HG02759 (cell line): ENCODE measurements around the gene PEMT.

ENCODE experiments used
- ATAC-seq: cut with Tn5 transposase; IDR thresholded peaks from one replicate; pipeline ENCODE4 v1.9.1; 2021; ENCODE audit warnings: mild to moderate bottlenecking, moderate library complexity; ENCODE audit not compliant: unreplicated experiment

The PEMT gene

DNA sequence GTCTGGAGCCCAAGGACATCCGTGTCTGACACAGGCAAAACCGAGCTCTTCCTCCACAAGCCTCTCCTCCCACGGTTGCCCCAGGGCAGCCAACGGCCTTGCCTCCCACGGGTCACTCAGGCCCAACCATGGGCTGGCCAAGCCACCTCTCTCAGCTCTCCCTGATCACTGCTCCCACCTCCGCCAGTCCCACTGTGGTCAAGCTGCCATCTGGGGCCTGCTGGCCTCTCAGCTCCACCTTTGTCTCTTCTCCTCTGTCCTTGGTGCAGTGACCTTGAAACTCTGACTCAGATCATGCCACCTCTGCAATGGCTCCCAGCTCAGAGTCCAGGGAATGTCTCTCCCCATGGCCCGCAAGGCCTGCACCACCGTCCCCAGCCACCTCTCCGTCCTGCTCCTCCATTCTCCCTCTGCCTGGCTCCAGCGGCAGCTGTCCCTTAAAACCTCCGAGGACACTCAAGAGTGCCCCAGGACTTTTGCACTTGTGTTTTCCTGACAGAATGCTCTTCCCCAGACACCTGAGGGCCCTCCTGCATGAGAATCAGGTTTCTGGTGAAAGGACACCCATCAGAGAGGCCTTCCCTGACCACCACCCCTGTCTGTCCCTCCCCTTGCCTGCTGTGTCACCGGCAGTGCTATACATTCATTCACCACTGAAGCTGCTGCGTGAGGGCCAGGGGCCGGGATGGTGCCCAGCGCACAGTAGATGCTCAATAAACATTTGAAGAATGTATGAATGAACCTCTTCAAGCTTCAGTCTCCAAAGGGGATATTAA lies 19.3 kb downstream of the PEMT start:
- ATAC-seq = no peak

DNA sequence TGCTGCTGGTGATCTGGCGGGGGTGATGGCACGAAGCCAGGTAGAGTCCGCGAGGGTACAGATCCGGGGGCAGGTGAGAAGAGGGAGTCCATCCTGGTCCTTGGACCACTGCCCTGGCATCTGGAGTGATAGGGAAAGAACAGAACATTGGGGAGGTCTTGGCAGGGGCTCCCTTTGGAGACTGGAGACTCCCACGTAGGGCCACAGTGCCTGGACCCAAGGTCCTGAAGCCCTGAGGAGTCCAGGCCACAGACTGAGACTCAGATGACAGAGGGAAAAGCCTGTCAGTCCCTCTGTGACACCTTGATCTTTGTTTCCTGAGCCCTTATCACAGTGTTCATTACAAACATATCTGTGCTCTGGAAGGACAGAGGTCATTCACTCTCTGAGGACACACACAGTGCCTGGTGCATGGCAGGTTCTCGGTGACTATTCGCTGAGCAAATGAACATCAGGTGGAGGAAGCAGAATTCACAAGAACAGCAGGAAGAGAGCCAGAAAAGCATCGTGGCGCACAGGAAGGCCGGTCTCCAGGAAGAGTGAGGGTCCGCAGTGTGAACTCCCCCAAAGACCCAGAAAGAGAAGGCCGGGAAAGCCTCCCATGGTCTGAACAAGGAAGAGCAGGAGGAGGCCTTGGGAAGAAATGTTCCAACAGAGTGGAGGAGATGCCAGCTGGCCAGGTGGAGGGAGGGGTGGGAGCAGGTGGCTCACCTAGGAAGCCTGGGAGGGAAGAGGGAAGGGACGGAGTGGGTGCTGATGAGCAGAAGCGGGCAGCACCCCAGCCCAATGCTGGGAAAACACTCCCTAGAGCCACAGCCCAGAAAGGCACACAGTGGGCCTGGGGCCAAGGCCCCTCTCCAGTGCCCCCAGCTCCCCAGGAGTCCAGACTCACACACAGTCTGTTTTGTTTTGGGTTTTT lies 20.5 kb downstream of the PEMT start:
- ATAC-seq = no peak

DNA sequence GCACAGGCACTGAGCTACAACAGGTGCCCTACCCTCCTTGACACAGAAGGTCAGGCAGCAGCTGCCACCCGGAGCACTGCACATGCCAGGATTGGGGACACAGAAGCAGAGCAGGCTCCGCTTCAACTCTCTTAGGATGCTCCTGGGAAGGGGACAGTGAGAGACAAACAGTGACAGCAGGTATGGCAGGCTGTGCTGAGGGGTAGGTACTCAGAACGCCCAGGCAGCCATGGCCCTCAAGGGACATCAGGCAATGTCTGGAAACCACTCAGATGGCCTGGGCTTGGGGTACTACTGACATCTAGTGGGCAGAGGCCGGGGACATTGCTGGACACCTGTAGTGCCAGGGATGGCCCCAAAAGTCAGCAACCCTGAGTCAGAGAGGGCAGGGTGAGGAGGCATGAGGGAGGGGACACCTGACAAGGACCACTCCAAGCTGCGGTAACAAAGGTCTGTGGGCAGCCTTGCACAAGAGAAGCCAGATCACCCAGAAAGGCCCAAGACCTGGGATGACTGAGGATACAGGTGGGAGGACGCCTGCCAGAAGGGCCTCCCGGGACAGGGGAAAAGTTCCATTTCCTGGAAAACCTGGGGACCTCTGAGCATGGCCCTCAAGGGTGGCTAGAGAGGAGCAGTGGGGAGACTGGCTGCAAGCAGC lies 21.2 kb downstream of the PEMT start:
- no peak for ATAC-seq

DNA sequence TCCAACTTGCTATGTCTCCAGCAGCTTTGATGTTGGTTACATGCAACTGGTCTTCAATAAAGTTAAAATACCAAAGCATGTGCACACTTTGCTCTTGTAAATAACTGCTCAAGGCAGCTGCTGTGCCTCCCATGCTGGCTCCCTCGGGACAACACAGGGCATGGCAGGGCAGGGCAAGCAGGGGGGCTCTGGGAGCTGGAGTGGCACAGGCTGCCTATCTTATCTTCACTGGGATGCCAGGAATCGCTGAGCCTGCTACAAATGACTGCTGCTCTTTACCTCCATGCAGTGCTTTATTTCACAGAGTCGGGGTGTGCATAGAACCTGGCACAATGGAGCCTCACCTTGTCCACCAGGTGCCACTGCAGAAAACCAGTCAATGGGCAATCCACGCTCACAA lies 21.8 kb downstream of the PEMT start:
- ATAC-seq = no peak

DNA sequence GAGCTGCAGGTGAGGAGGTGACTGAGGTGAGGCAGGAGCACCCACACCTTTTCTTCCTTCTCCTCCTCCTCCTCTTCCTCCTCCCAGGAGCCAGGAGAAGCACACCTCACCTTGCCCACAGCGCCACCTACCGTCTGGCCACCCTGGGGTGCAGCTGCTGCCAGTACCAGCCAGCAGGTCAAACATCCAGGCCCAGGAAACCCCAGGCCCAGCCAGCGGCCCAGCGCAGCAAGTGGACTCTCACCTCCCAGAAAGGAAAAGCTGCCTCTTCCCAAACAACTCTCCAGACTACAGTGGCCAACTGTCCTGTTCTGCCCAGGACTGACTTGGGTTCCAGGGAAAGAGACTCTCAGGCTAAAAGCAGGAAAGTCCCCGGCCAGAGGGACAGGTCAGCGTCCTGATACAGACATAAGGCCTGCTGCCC lies 22.7 kb downstream of the PEMT start:
- ATAC-seq = no peak

DNA sequence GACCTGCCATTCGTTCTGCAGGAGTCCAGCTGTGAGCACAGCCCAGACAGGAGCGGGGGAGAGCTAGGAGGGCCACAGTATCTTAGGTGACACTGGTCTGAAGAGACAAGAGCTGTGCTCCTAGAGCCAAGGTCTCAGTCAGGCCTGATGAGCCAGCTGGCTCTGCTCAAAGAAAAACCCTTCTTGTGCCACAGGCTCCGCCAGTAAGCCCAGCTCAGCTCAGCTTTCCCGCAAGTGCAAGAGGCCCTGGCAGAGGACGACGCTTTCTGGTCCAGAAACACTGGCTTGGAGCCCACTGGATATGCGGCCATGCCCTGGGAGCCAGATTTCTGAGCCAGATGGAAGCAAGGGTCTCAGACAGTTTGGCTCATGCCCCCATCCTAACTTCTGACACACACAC lies 23.9 kb downstream of the PEMT start:
- no peak for ATAC-seq

DNA sequence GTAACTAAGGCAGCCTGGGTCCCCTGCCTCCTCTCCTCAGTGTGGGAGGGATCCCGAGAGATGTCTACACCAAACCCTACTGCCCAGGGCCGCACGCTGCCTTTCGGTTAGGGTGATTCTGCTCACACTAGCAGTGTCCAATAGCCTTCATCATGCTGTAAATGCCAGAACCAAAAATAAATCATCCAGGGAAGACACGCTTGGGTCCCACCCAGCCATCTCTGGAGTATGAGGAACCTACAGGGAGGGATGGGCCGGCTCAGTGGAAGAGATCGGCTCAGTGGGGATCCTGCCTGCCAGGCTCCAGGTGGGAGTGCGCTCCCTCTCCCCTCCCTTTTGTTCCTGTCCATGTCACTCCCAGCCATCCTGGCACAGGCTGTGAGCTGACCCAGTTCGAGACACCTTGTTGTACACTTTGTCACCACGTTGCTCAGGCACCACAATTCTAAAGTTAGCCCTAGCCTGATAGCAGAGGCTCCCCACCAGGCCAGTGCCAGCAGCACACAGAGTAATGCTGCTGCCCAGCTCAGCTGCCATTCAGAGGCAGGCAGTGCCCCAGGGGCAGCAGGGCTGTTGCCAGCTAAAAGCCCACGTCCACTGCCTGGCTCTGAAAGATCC lies 24.5 kb downstream of the PEMT start:
- ATAC-seq = no peak

DNA sequence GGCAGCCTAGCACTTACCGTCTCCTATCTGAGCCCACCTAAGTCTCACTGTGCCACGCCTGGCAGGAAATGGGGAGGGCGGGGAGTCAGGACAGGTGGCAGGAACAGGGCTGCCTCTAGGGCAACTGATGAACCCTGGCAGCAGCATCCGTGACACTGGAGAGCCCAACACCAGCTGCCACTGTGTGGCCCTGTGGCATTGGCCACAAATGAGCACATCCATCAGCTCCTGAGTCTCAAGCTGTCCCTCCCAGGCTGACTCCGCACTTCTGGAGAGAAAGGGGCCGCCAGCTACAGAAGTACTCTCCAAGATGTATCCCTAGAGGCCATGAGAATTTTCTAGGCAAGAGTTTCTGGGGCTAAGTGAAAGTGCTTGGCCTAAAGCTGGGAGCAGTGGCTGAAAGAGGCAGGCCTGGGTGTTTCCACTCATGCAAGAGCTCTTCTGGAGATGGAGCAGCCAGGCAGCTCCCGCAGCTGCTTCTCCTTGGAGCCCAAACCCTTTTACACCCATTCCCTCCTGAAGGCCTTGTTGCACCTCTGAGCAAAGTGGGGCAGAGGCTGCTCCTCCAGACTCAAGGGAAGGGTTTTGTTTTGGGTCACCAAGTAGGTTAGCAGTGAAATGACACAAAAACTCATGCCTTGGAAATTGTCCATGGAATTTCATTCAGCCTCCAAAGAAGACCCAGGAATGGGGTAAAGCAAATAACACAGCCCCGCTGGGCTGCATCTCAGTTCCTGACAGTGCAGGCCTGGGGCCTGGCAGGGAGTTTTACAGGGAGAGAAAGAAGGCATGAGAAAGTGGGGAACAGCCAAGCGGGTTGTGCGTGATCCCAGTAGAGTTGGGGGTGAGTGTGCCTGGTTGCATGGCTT lies 25.8 kb downstream of the PEMT start:
- ATAC-seq = no peak

DNA sequence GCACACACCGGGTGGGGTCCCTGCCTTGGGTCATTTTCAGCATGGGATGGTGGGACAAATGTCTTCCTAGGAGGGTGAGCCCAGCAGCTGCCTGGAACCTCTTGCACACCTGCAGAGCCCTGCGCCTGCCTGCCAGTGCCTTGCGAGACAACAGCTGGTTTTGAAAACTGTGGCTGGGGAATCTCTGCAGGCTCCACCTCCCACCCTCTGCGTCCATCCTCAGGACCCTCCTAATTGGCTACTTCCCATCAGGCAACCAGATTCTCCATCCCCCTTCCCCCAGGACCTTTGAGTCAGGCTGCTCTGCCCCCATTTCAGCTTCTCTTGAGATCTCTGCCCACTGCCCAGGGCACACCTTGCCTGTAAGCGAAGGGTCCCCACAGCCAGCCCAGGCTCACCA lies 26.6 kb downstream of the PEMT start:
- ATAC-seq = no peak

DNA sequence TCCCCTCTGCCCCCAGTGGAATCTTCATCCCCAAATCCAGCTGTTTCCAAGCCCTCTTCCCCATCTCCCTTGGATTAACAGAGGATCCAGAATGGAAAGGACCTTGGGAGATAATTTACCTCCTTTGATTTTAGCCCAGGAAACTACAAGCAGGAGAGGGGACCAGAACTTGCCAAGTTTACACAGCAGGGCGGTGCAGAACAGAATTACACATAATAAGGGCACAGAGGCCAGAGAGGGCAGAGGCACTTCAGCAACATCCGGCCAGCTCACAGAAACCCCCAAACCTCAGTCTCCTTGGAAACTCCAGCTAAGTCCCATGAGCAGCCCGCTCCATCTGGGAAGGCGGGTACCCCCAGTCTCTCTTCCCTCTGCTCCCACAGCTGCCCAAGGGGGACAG lies 27.2 kb downstream of the PEMT start:
- no peak for ATAC-seq

DNA sequence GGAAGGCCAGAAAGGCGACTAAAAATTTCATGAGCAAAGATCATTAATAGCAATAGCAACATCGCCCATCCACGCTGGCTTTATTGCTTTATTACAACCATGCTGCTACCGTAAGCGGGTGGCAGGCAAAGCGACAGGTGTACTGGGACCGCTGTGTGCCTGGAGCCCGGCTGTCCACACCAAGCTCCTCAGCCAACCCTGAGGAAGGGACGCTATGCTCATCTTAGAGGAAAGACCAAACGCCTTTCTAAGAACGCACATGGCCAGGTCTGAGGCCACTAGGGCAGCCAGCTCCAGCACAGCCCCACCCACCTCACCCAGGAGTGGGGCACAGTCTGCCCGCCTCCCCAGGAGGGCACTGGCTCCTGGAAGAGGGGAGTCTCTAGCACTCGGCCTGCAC lies 28.0 kb downstream of the PEMT start:
- no peak for ATAC-seq

DNA sequence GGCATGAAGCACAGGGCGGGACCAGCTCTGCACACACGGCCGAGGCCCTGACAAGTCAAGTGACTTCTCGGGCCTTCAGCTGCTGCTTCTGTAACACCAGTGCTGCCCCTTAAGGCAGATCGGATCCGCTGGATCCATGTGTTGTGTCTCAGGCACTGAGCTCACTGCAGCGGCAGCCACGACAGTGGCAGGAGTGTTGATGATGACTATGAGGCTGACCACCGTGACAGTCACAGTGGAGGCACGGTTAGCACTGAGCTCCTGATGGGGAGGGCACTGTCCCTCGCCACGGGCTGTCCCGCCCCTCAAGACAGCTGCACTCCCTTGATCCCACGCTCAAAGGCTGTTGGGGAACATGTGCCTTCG lies 29.4 kb downstream of the PEMT start:
- no peak for ATAC-seq

DNA sequence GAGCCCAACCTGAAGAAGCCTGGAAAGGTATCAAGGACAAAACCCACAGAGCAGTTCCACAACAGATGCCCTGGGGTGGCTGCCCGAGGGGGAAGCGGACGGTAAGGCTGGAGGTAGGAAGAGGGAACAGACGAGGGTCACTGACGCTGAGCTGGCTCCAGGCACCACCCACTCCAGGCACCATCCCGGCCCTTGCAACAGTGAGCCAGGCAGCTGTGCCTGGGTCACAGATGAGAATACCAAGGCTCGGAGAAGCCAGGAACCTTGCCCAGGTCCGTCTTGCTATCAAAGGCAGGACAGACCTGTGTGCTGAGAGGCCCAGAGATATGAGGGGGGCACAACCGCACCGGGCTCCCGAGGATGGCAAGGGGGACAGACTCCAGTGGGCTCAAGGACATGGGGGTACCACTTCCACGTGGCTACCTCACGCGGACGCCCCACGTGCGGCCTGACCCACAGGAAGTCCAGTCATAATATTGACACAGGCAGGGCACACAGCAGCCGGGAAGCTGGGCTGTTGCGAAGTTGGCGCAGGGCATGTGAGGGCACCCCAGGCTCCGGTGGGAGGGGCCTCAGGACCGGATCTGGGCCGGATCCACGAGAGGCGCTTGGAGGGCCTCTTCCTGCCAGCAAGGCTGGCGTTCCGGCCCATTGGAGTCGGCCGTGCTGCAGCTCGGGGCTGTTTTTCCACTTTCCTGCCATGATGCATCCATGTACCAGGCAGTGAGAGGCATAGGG lies 29.9 kb downstream of the PEMT start:
- no peak for ATAC-seq

DNA sequence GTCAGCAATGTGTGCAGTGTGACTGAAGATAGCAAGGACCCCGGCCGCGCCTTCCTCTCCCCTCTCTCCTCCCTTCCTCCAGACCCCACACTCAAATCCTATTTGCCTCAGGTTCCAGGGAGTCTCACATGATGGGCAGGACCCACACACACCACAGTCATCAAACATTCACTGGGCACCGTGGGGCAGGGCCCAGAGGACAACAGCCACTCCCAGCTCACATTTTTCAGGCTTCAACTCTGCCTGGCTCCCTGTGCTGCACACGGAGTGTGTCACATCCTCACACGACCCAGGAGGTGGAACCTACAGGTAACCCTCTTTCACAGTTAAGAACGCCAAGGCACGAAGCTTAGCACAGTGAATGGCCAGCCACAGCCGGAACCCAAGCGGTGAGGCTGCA lies 30.5 kb downstream of the PEMT start:
- ATAC-seq = no peak

DNA sequence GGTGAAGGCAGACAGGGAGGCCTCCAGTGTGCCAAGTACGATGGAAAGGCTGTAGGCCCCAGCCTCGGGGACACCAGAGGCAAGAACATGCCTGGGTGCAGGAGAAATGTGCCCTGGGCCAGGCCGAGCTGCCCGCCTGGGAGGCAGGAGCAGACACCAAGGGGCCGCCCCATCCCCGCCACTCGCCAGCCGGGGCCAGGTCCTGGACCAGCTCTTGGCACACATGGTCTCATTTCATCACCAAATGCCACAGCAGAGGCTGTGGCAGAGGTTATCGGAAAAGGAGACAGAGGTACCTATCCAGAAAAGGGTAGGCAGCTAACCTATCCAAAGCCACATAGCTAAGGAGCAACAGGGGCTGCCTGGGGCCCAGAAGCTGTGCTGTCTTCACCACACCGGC lies 31.3 kb downstream of the PEMT start:
- ATAC-seq = no peak

DNA sequence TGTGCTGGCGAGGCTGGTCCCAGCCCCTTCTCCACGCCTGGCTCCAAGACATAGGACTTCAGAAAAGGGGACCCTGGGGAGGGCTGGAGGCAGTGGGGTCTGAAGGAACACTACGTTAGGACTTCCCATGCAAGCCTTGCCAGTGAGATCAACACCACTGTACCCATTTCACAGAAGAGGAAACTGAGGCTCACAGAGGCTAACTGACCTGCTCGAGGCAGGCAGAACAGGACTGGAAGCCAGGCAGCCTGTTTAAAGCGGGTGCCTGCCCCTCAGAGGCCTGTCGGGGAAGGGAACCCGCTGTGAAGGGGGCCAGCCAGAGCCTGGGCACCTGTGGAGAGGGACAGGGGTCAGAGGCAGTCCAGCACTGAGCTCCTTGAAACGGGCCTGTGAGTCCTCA lies 32.3 kb downstream of the PEMT start:
- ATAC-seq = no peak

DNA sequence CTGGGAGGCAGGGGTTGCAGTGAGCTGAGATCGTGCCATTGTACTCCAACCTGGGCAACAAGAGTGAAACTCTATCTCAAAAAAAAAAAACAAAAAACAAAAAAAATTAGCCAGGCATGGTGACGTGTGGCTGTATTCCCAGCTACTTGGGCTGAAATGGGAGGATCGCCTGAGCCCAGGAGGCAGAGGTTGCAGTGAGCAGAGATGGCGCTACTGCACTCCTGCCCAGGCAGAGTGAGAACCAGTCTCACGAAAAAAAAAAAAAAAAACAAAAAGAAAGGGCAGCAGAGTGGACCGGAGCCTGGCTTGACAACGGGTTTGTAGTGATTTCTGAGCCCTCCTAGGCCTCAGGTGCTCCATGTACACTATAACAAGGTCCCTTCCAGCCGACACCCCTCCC lies 33.1 kb downstream of the PEMT start:
- no peak for ATAC-seq

DNA sequence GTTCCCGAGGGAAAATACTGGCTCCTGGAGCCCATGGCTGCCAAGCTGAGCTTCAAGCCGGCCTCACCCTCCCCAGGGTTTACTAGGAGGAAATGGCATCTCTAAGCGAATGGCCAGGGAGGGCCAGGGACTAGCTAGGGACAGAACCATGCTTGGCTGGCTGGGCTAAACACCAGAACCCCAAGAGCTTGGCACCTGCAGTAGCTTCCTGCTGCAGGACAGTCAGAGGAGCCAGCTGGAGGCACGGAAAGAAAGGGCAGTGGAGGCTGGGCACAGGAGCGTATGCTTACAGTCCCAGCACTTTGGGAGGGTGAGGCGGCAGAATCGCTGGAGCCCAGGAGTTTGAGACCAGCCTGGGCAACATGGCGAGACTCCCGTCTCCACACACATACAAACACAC lies 33.7 kb downstream of the PEMT start:
- no peak for ATAC-seq

DNA sequence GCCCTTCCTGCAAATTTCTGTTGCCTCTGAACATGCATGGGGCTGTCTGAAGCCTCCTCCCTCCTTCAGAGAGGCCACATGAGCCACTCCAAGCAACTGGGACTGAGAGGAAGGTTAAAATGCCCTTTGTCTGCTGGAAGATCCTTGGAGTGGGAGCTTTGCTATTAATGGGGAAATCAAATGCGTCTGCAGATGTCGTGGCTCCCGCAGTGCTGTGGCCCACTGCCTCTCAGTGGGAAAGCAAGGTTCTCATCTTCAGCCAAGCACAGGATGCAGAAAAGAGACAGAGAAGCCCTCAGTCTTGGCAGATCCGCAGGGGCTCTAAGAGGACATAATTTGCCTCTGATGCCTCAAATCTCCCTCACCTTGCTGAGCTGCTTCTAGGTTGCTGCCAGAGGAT lies 34.8 kb downstream of the PEMT start:
- ATAC-seq = no peak

DNA sequence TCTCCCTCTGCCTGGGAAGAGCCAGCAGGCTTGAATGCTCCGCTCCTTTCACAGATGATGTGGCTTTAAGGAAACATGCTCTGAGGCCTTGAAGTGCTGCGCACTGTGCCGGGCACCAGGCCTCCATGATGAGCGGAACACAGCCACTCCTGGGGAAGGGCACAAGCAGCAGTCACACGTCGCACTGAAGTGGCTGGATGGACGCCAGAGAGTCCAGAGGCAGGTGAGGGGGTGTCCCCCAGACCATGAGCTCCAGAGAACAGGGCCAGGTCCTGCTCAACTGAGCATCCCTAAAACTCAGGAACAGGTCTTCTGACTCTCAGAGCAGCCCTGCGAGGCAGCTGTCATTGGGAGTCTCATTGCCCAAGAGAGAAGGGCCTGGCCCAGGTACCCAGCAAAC lies 35.6 kb downstream of the PEMT start:
- no peak for ATAC-seq
